SH-SY5Y (cell line): Measurements from ENCODE around the gene CRKL.

ENCODE experiments used
- GATA2 ChIP-seq: IDR thresholded peaks from 2 replicates; pipeline ENCODE4 v1.6.1; 2011; ENCODE audit warnings: mild to moderate bottlenecking, low read depth, low read length
- GATA3 ChIP-seq: IDR thresholded peaks from 2 replicates; pipeline ENCODE4 v1.6.1; 2011; ENCODE audit warnings: low read depth, mild to moderate bottlenecking, low read length, moderate library complexity

DNA sequence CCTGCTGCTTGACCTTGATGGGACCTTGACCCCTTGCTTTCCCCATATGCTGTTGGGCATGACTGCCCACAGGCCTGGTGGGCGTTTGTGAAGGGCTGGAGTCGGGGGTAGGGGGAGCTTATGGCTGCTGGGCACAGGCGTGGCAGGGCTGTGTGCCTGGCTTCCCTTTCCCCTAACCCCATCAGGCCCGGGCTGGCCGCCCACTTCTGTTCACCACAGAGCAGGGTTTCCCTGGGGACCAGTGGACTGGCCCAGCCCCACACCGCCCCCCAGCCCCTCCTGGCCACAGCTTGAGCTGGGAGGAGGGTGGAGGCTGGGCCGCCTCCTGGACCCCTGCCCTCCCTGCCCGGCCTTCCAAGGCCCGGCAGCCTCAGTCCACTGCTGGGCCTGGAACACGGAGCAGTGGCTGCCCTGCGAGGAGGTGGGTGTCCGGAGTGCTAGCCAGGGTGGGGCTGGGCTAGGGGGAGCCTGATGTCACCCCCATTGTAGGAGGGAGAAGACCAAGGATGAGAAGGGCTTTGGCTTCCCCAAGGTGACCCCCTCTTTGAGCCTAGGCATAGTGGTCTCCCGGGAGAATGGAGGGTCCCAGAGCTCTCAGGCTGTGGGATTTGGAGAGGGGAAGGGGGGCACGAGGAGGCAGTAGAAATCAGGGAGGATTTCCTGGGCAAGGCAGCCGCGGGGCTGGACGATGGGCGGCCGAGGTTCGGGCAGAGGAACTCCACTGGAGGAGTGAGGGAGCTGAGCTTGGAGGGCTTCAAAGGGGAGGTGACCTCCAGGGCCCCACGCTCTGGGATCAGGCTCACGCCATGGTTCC lies 49.9 kb downstream of the CRKL start, which contains the start of gene AIFM3:
- no peak for TF ChIP-seq GATA2
- no peak for TF ChIP-seq GATA3
